ENCODE data around the gene ZNF630. TPM values are rescaled to one million over a fixed set of nuclear protein-coding genes. Genes with fewer than 3 reads are reported as not detected.

ZNF630 gene
- total and polyA plus RNA-seq, 2 donors (not counting 3 experiments of a cell fraction or from before 2014, with no cell fraction given), result 0.87 to 1.6 TPM

DNA sequence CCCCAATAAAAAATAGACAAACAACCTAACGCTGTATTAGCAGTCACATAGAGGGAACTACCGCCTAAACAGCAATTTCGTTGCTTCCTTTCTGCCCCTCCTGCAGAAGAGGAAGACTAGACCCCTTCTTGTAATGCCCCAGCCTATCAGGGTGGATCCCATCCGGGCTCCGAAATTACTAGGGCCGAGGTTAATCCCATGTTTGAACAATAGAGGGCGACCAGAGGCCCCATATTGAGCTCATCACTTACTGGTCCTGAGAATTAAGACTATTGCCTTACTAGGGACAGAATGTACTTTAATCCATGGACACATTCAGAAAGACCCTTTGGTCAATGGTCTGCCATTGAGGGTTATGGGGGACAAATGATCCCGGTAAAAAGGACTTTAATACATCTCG, 11.8 kb upstream of the ZNF630 start:
- Histone ChIP-seq H3K27me3 (ENCODE audit: control insufficient read depth in 2 of 2, insufficient read depth in 2 of 2, low read length in 2 of 2) (peaks cover 0 to 1% of the 10 kb centered on the region in 2 experiments), H3K9me1 (replicated peaks; ENCODE audit: control insufficient read depth, extremely low read depth, insufficient read depth, low read length) (no peaks in the 10 kb centered on the region), H3K4me1 (ENCODE audit: control insufficient read depth, extremely low read depth, insufficient read depth, low read length) (no peaks in the 10 kb centered on the region), H3K4me3 (replicated peaks in 1 of 3; ENCODE audit: insufficient read depth in 1 of 3, low read depth in 1 of 3, low read length in 3 of 3) (no peak overlapping the region), H4K20me1 (replicated peaks; ENCODE audit: control insufficient read depth, extremely low read depth, insufficient read depth, low read length) (no peaks in the 10 kb centered on the region), H3K36me3 (ENCODE audit: control insufficient read depth in 2 of 2, extremely low read depth in 1 of 2, insufficient read depth in 2 of 2, low read length in 2 of 2) (no peaks in the 10 kb centered on the region), H3K9me3 (replicated peaks; ENCODE audit: control insufficient read depth, insufficient read depth, low read length) (no peaks in the 10 kb centered on the region), H3K27ac (ENCODE audit: insufficient read depth, low read depth, low read length) (no peak overlapping the region), H3K9ac (replicated peaks; ENCODE audit: extremely low read depth, insufficient read depth, low read length) (no peak overlapping the region), H2AFZ (ENCODE audit: low read depth, low read length) (no peak overlapping the region), H3K79me2 (ENCODE audit: control insufficient read depth, insufficient read depth, low read length) (no peaks in the 10 kb centered on the region), H3K4me2 (ENCODE audit: insufficient read depth, low read length) (no peak overlapping the region)
- TF ChIP-seq, protein P1, sequence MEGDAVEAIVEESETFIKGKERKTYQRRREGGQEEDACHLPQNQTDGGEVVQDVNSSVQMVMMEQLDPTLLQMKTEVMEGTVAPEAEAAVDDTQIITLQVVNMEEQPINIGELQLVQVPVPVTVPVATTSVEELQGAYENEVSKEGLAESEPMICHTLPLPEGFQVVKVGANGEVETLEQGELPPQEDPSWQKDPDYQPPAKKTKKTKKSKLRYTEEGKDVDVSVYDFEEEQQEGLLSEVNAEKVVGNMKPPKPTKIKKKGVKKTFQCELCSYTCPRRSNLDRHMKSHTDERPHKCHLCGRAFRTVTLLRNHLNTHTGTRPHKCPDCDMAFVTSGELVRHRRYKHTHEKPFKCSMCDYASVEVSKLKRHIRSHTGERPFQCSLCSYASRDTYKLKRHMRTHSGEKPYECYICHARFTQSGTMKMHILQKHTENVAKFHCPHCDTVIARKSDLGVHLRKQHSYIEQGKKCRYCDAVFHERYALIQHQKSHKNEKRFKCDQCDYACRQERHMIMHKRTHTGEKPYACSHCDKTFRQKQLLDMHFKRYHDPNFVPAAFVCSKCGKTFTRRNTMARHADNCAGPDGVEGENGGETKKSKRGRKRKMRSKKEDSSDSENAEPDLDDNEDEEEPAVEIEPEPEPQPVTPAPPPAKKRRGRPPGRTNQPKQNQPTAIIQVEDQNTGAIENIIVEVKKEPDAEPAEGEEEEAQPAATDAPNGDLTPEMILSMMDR (IDR thresholded peaks at IDR 0.05; ENCODE audit: extremely low read depth in 1 of 2, insufficient read depth in 1 of 2, low read depth in 1 of 2, low read length in 2 of 2), result peak; percentile 37 to 39
- TF ChIP-seq POLR2A (IDR thresholded peaks at IDR 0.05; ENCODE audit: low read depth, low read length) (no peak), GATA2 (IDR thresholded peaks at IDR 0.05; ENCODE audit: insufficient read depth, insufficient read length, low read depth, low read length) (no peak)
- ChIA-PET CTCF (interaction anchor here (0.7 to 4.0 kb wide), 9 partner anchors 12 to 442 kb away, joined by 3 to 40 read pairs (median 4); partner anchors contain the start of gene ZNF630), POLR2A (no interaction called here)
- intact Hi-C loops (cut with micrococcal nuclease) (loop anchor here (1.0 to 10.0 kb wide), 4 partner anchors 394 to 512 kb away; partner anchors contain the start of genes FTSJ1 and WDR13), dilution Hi-C loops (cut with MboI; ENCODE audit: extremely low pct_ligation_motif_present, low sequenced_read_pairs) (no loop called here)
- peak; percentile 53 for DNase-seq (ENCODE audit: low read depth, low spot score)
- no TSS peak for BruUV-seq (replicated peaks)
- peak; percentile 55 for FAIRE-seq

DNA sequence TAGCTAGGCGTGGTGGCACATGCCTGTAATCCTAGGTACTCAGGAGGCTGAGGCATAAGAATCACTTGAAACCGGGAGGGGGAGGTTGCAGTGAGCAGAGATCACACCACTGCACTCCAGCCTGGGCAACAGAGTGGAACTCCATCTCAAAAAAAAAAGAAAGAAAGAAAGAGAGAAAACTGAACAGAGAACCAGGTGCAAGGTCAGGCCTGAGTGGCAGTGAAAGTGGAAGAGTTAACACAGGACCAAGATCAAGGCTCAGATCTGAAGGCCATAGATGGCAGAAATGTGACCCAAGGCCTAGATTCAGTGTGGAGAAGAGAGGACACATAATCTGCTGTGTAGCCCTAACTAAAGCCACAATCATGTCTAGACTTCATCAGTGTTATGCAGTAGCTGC, 4.9 kb upstream of the ZNF630 start:
- no peak for DNase-seq (ENCODE audit: low read depth, low spot score)
- ChIA-PET POLR2A (no interaction called here), CTCF (no interaction called here)
- no peak overlapping the region for H3K27ac ChIP-seq (ENCODE audit: insufficient read depth, low read depth, low read length)
- no peak for FAIRE-seq
- H3K9me3 ChIP-seq (replicated peaks; ENCODE audit: control insufficient read depth, insufficient read depth, low read length), result no peaks in the 10 kb centered on the region
- TF ChIP-seq, protein P1 (IDR thresholded peaks at IDR 0.05; ENCODE audit: extremely low read depth in 1 of 2, insufficient read depth in 1 of 2, low read depth in 1 of 2, low read length in 2 of 2), result no peak
- no peak for TF ChIP-seq POLR2A (IDR thresholded peaks at IDR 0.05; ENCODE audit: low read depth, low read length)
- TF ChIP-seq, protein P2, sequence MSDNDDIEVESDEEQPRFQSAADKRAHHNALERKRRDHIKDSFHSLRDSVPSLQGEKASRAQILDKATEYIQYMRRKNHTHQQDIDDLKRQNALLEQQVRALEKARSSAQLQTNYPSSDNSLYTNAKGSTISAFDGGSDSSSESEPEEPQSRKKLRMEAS (IDR thresholded peaks at IDR 0.05; ENCODE audit: insufficient read depth, insufficient read length), result no peak
- no peak overlapping the region for H3K4me3 ChIP-seq (replicated peaks in 1 of 3; ENCODE audit: insufficient read depth in 1 of 3, low read depth in 1 of 3, low read length in 3 of 3)
- H4K20me1 ChIP-seq (replicated peaks; ENCODE audit: control insufficient read depth, extremely low read depth, insufficient read depth, low read length), result no peaks in the 10 kb centered on the region
- H3K4me1 ChIP-seq (ENCODE audit: control insufficient read depth, extremely low read depth, insufficient read depth, low read length), result no peaks in the 10 kb centered on the region
- H3K27me3 ChIP-seq (ENCODE audit: control insufficient read depth in 2 of 2, insufficient read depth in 2 of 2, low read length in 2 of 2), result no peaks in the 10 kb centered on the region
- H3K4me2 ChIP-seq (ENCODE audit: insufficient read depth, low read length), result no peak overlapping the region
- BruUV-seq (replicated peaks), result no TSS peak
- no peaks in the 10 kb centered on the region for H3K36me3 ChIP-seq (ENCODE audit: control insufficient read depth in 2 of 2, extremely low read depth in 1 of 2, insufficient read depth in 2 of 2, low read length in 2 of 2)
- no peak overlapping the region for H2AFZ ChIP-seq (ENCODE audit: low read depth, low read length)
- dilution Hi-C loops (cut with MboI; ENCODE audit: extremely low pct_ligation_motif_present, low sequenced_read_pairs) (no loop called here), intact Hi-C loops (cut with micrococcal nuclease) (no loop called here)
- H3K79me2 ChIP-seq (ENCODE audit: control insufficient read depth, insufficient read depth, low read length), result no peaks in the 10 kb centered on the region
- no peak overlapping the region for H3K9ac ChIP-seq (replicated peaks; ENCODE audit: extremely low read depth, insufficient read depth, low read length)
- H3K9me1 ChIP-seq (replicated peaks; ENCODE audit: control insufficient read depth, extremely low read depth, insufficient read depth, low read length), result no peaks in the 10 kb centered on the region

All from endothelial cell of umbilical vein (primary cell).